ENCODE data around the gene CST5.
"Not testable (repeated sequence)": the region's sequence is repeated elsewhere in the genome, so short reads cannot be mapped to it uniquely, and the experiment has no call there.

CST5 gene

DNA sequence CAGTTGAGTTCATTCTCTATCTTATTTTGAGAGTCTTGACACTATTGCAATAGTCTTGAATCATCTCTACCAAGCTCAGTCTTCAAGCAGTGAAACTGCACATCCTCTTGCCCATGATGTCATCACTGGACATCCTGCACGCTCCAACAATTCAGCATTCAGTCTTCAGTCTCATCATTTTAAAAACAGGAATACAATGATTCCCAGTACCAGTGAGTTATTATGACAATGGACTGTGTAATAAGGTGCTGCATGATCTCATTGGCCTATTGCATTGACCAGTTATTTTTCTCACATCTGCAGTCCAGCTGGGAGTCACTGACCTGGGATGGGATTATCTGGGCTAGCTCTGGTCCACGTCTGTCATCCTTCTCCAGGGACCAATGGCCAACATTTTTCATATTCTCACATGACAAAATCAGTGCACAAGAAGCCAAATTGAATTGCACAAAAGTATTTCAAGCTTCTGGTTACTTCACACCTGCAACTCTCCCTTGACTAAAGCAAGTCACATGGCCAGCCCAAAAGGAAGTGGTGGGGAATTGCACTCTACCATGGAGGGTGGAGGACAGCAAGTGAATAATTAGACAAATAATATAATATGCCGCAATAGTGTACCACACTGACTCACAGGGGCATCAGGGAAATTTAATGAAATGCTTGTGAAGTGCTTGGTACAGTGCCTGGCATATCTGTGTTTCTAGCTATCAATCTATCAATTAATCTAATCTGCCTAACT is 46.6 kb downstream of the CST5 start:
- DNase-seq: no peak

DNA sequence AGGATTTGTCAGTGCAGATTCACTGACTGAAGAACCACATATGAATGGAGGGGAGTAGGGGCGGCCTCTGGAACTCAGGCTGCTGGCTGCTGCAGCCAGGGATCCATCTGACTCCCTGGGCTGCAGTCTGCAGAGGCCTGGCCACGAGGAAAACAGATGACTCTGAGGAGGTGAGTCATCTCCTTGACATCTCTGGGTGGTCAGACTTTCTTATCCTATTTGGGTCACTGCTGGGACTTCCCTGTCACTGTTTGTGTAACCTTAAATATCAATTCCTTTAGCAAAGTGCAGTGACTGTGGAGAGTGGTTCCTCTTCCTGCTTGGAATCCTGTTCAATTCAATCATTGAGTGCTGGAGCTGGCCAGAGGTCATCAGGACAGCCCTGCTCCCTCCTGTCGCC is 47.6 kb downstream of the CST5 start:
- not testable (repeated sequence) for DNase-seq

DNA sequence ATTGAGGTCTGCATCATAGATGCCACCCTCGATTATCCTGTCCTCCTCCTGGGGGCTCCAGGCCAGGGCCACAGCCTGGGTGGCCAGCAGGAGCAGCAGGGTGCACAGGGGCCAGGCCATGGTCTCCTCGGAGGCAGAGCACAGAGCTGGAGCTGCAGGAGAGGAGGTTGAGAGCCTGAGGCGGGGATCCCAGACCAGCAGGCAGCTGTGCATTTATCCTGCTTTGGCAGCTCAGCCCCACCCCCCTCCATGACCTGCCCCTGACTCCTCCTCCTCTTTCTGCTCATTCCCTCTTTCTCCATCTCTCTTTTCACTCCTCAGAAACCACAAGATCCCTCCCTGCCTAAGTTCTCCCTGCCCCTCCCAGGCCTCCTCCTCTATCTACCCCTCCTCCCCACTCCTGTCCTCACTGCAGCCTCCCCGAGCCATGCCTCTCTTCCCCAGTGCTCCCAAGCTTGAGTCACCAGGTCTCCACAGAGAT is 53.0 kb downstream of the CST5 start, which contains the start of gene CST2:
CST2 (minus strand) TSS at position 189 of the 481 bp plus-strand sequence; CDS start at position 120, 69 bp downstream.
- no peak for DNase-seq

Data from Kasumi-1 (cell line).